Activated CD8-positive, alpha-beta memory T cell treated with anti-CD3 and anti-CD28 coated beads, Interleukin-2, amount 50 U/mL, for 1 hour (primary cell): ENCODE measurements around the gene PPWD1.

Experiments
- DNase-seq: peaks from one replicate; pipeline ENCODE4 v3.0.0-alpha.2; 2020; ENCODE audit errors: extremely low read depth

Gene PPWD1

GRCh38 chr5:65624025-65624570 lies 61.0 kb downstream of the PPWD1 start, which contains the start of gene TRIM23:
Gene TRIM23, minus strand, starts transcription at chr5:65624333. Its CDS starts 59 bp downstream, at chr5:65624274.
- DNase-seq, result peak; percentile 79

DNA sequence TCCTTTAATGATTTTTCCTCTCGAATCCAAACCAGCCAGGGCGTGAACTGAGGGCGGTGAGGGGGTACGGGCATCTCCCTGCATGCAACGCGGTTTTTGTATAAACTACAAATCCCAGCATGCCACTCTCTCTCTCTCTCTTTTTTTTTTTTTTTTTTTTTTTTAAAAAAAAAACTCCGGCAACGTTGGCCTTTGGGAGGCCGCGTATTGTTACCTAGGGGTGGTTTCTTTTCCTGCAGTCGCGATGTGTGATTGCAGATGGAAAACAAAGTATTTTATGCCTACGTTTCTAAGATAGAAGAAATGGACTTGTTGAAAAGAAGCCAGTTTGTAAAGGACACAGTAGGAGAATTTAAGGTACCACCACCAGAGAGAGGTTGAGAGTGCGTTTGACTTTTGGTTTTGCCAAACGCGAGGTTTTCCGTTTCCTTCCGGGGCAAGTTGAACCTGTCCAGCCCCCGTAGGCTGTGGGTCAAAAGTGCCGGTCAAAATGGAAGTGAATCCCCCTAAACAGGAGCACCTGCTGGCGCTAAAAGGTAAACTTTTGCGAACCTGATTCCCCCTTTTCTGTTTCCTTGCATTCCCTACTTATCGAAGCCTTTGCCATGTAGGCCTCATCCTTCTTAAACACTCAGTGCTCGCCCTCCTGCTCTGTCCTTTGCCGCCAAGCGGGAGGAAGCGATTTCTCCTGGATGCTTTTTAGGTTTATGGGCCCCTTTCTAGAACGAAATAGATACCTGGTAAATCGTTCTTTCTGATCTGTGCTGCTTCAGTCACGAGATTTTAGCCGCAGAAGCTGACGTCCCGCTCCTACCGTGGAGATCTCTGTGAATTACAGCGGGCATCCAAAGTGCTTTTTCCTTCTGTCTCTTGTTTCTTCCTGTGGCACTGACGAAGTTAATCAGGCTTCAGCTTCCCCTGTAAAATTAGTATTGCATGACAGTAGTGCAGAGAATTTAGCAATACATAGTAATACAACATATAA lies 61.8 kb downstream of the PPWD1 start, which contains the start of the genes SHLD3 and TRAPPC13:
Gene SHLD3, plus strand, starts transcription at position 457 of the 985 bp plus-strand sequence. CDS start 4,561 bp downstream, outside the sequence.
Gene TRAPPC13, plus strand, starts transcription at position 457 of the 985 bp plus-strand sequence. Its CDS starts 34 bp downstream, at position 491.
- DNase-seq, result peak; percentile 74

- no peak for DNase-seq
These were observed 62.6 kb downstream of the PPWD1 start for GRCh38 chr5:65625743-65626142.

- DNase-seq, result no peak
These were observed 67.9 kb downstream of the PPWD1 start for GRCh38 chr5:65630981-65631380.
